Body of pancreas (tissue), 4 donors: ENCODE data around the gene SRBD1. TPM values are rescaled to one million over a fixed set of nuclear protein-coding genes. Genes with fewer than 3 reads are reported as not detected.
A peak's percentile ranks its signal among the peaks of the same experiment; 100 is the strongest.

ENCODE experiments used
- ATAC-seq: fragments of 150-250 bp; one replicate; pipeline ENCODE4 v1.9.1; 2016
- DNase-seq, 4 donors: peaks; one replicate each; pipeline ENCODE4 v3.0.0-alpha.2; 2019
- H3K27ac ChIP-seq, 4 donors: fragments of 200-600 bp; sonication (generic); 1 replicate in 3 of 4; 2 replicates in 1 of 4; pipeline versions ENCODE4 v1.5.1 to v1.6.1; 2016 to 2019; ENCODE audit warnings: mild to moderate bottlenecking in 1 of 4, mixed read lengths in 1 of 4, moderate library complexity in 1 of 4
- H3K27me3 ChIP-seq, 2 donors: fragments of 200-600 bp; sonication (generic); one replicate each; pipeline ENCODE4 v1.6.0; 2016; ENCODE audit warnings: mild to moderate bottlenecking in 1 of 2
- H3K36me3 ChIP-seq, 2 donors: fragments of 200-600 bp; sonication (generic); replicated peaks in 1 of 2; 2 replicates each; pipeline ENCODE4 v1.5.1; 2016; ENCODE audit warnings: low read depth in 2 of 2; ENCODE audit not compliant: insufficient read depth in 1 of 2
- H3K4me1 ChIP-seq: fragments of 200-600 bp; sonication (generic); one replicate; pipeline ENCODE4 v1.6.0; 2016
- H3K4me3 ChIP-seq, 2 donors: fragments of 200-600 bp; sonication (generic); 1 replicate in 1 of 2; 2 replicates in 1 of 2; pipeline ENCODE4 v1.5.1; 2016 to 2019
- H3K9me3 ChIP-seq, 3 donors: fragments of 200-600 bp; sonication (generic); 1 replicate in 2 of 3; 2 replicates in 1 of 3; pipeline ENCODE4 v1.5.1; 2016
- CTCF ChIP-seq, 7 experiments: fragments of 450-650 bp in 4 of 7; fragments of 200-600 bp in 3 of 7; sonication (generic) in 3 of 7; IDR thresholded peaks; one replicate each; pipeline ENCODE4 v1.5.1; 2016 to 2019; ENCODE audit warnings: antibody characterized with exemption in 7 of 7
- POLR2A ChIP-seq, 3 donors: fragments of 450-650 bp; IDR thresholded peaks; one replicate each; pipeline ENCODE4 v1.6.1; 2016; ENCODE audit warnings: antibody characterized with exemption in 3 of 3, mild to moderate bottlenecking in 2 of 3
- WGBS, 2 donors: methylation state at CpG; one replicate each; pipeline ENCODE4 v1.1.5; 2017; 5-methylcytosine and 5-hydroxymethylcytosine counted together
- intact Hi-C: fragments of 100-400 bp; cut with DNase I; formaldehyde crosslinking; loops from one replicate; pipeline ENCODE4 v1.15.1; 2023
- total RNA-seq, 2 donors: library from RNA; depleted of rRNA; stranded (reverse); fragments of >200 nt; gene quantifications; one replicate each; pipeline ENCODE4 v1.1.0, GENCODE V29; 2016

SRBD1 gene
- total RNA-seq, 2 donors from 2014 or later = 14.8 to 21.4 TPM

DNA sequence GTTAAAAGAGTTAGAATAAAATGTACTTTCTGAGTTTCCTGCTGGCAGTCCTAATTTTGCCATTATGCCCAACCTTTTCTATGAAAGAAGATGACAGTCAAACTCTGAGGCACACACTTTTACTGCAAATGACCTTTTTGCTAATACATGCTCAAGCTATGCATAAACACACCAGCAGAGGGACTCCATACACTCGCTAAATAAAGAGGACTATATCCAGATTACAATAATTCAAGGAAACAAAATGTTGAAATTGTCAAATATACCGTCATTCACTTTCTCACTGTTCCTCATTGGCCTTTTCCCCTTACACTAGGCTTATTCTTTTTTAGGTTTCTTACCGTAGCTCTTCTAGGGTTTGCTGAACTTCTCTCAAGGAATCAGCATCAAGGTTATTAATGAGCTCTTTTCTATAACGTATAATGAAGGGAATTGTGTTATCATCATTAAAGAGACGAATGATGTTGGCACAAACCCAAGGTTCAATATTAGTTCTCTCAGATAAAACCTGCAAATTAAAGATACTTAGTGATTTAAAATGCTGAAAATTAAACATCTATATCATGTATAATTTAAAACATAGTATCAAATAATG is 25.7 kb downstream of the SRBD1 start:
- peak; percentile 94 for ATAC-seq

DNA sequence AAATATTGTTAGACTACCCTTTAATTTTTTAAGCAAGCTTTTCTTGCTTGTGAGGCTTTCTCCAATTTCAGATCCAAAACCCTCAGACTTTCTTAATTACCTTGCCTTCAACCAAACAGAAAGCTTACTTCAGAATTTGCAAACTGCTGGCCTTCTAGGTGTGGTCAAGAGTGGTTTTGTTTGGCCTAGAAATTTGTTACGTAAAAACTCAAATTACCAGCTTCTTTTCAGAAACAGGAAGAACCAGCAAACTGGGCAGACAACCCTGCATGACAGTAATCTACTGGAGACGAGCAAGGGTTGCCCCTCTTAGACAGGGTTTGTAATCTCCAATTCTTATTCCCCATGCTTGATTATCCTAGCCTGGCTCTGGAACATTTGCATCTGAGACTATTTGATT is 27.1 kb downstream of the SRBD1 start:
- ATAC-seq = no peak
- H3K4me1 ChIP-seq = peaks cover 10% of the 10 kb centered on the region
- no peaks in the 10 kb centered on the region for H3K36me3 ChIP-seq
- no peak for DNase-seq
- H3K9me3 ChIP-seq = no peaks in the 10 kb centered on the region
- no peak overlapping the region for H3K4me3 ChIP-seq
- TF ChIP-seq POLR2A (IDR thresholded peaks at IDR 0.05) (no peak), CTCF (IDR thresholded peaks at IDR 0.05) (no peak)
- intact Hi-C loops = no loop called here
- H3K27me3 ChIP-seq = no peaks in the 10 kb centered on the region
- no peak overlapping the region for H3K27ac ChIP-seq
- 70 to 93% methylated on average over 2 of the region's 2 CpGs for WGBS, 2 donors

More for the DNA sequence above, 25.7 kb downstream of the SRBD1 start:
- Histone ChIP-seq H3K4me1 (peaks cover 10% of the 10 kb centered on the region), H3K36me3 (no peaks in the 10 kb centered on the region), H3K9me3 (no peaks in the 10 kb centered on the region), H3K27me3 (no peaks in the 10 kb centered on the region), H3K4me3 (no peak overlapping the region), H3K27ac (peak overlapping the region in 2 of 4 donors; percentile 52 to 60)
- intact Hi-C loops = no loop called here
- TF ChIP-seq CTCF (IDR thresholded peaks at IDR 0.05) (peak; percentile 51 to 87 (median 75)), POLR2A (IDR thresholded peaks at IDR 0.05) (no peak)
- peak; percentile 30 to 77 (median 42) for DNase-seq
- 3 to 9% methylated on average over 5 of the region's 5 CpGs for WGBS, 2 donors

GRCh38 chr2:45582522-45582921 is 28.5 kb downstream of the SRBD1 start:
- intact Hi-C loops = no loop called here
- 95 to 97% methylated on average over 1 of the region's 1 CpG for WGBS, 2 donors
- no peaks in the 10 kb centered on the region for H3K9me3 ChIP-seq
- no peak overlapping the region for H3K4me3 ChIP-seq
- H3K27me3 ChIP-seq = no peaks in the 10 kb centered on the region
- H3K4me1 ChIP-seq = peaks cover 10% of the 10 kb centered on the region
- no peak for DNase-seq
- no peak for ATAC-seq
- no peak for TF ChIP-seq POLR2A (IDR thresholded peaks at IDR 0.05)
- TF ChIP-seq CTCF (IDR thresholded peaks at IDR 0.05) = no peak
- H3K36me3 ChIP-seq = no peaks in the 10 kb centered on the region
- H3K27ac ChIP-seq = no peak overlapping the region

GRCh38 chr2:45578056-45578843 is 32.8 kb downstream of the SRBD1 start:
- TF ChIP-seq POLR2A (IDR thresholded peaks at IDR 0.05) = no peak
- TF ChIP-seq CTCF (IDR thresholded peaks at IDR 0.05) = peak in 3 of 7 experiments; percentile 9 to 17 (median 11)
- Histone ChIP-seq H3K4me1 (no peaks in the 10 kb centered on the region), H3K36me3 (no peaks in the 10 kb centered on the region), H3K4me3 (no peak overlapping the region), H3K9me3 (no peaks in the 10 kb centered on the region), H3K27me3 (no peaks in the 10 kb centered on the region), H3K27ac (no peak overlapping the region)
- ATAC-seq (no peak), DNase-seq (no peak)
- WGBS, 2 donors = 86% methylated on average over 5 of the region's 5 CpGs
- intact Hi-C loops = no loop called here
